H1 (cell line): Measurements from ENCODE around the gene PRPS1. TPM values are rescaled to one million over a fixed set of nuclear protein-coding genes. Genes with fewer than 3 reads are reported as not detected.

Source experiments
- CTCF ChIA-PET: fragments of 300-600 bp; sonication (Branson Sonifier 250); formaldehyde crosslinking; loops from one replicate; lab custom pipeline; 2021; ENCODE audit not compliant: partially characterized antibody; lab: Charles Lee
- POLR2A ChIA-PET: fragments of 300-600 bp; sonication (Branson Sonifier 250); formaldehyde crosslinking; loops from one replicate; lab custom pipeline; 2021; ENCODE audit warnings: inconsistent platforms; ENCODE audit not compliant: partially characterized antibody; lab: Charles Lee
- DNase-seq, 2 experiments: peaks; one replicate each; pipeline versions ENCODE4 v3.0.0 to v3.0.0-alpha.2; 2010 to 2022; ENCODE audit warnings: low spot score in 2 of 2, low read depth in 1 of 2, mixed read lengths in 1 of 2
- FAIRE-seq: peaks from 2 replicates; lab custom pipeline; 2011; peaks lifted over from hg19 to GRCh38; lab: Jason Lieb, UNC
- H2AFZ ChIP-seq: 2 replicates; pipeline ENCODE4 v1.8.1; 2012; ENCODE audit warnings: low read length, inconsistent platforms
- H2AK5ac ChIP-seq: 2 replicates; pipeline ENCODE4 v1.6.1; 2013; ENCODE audit warnings: low read depth, low read length
- H2BK120ac ChIP-seq: replicated peaks from 2 replicates; pipeline ENCODE3; 2013; ENCODE audit warnings: low read depth, low read length, inconsistent platforms
- H2BK12ac ChIP-seq: 2 replicates; pipeline ENCODE4 v1.6.1; 2013; ENCODE audit warnings: low read depth, low read length
- H2BK15ac ChIP-seq: 2 replicates; pipeline ENCODE4 v1.6.1; 2013; ENCODE audit warnings: low read length
- H2BK20ac ChIP-seq: 2 replicates; pipeline ENCODE4 v1.6.1; 2013; ENCODE audit warnings: low read length
- H2BK5ac ChIP-seq: 2 replicates; pipeline ENCODE4 v1.6.1; 2013; ENCODE audit warnings: low read depth, low read length
- H3K14ac ChIP-seq: 2 replicates; pipeline ENCODE4 v1.6.1; 2013; ENCODE audit warnings: inconsistent platforms; ENCODE audit not compliant: insufficient read length
- H3K18ac ChIP-seq: 2 replicates; pipeline ENCODE4 v1.6.1; 2013; ENCODE audit warnings: low read length; ENCODE audit errors: extremely low read depth
- H3K23ac ChIP-seq: 2 replicates; pipeline ENCODE4 v1.6.1; 2013; ENCODE audit warnings: inconsistent platforms; ENCODE audit not compliant: insufficient read length
- H3K23me2 ChIP-seq: 2 replicates; pipeline ENCODE4 v1.6.1; 2013; ENCODE audit warnings: low read depth, low read length
- H3K27ac ChIP-seq: 2 replicates; pipeline ENCODE4 v1.6.1; 2011; ENCODE audit warnings: low read depth, low read length, inconsistent platforms
- H3K27me3 ChIP-seq, 4 experiments: replicated peaks in 1 of 4; 1 replicate in 1 of 4; 2 replicates in 3 of 4; pipeline versions ENCODE4 v1.6.1 to v1.8.1; 2011 to 2013; ENCODE audit warnings: low read length in 3 of 4, mild to moderate bottlenecking in 3 of 4, inconsistent platforms in 2 of 4, mixed read lengths in 2 of 4, moderate library complexity in 1 of 4; ENCODE audit not compliant: control insufficient read depth in 3 of 4, insufficient read depth in 3 of 4; ENCODE audit errors: extremely low read depth in 1 of 4
- H3K36me3 ChIP-seq, 4 experiments: 2 replicates each; pipeline versions ENCODE4 v1.6.1 to v1.8.1; 2011 to 2013; ENCODE audit warnings: mild to moderate bottlenecking in 4 of 4, low read length in 3 of 4, moderate library complexity in 2 of 4, control low read depth in 1 of 4, inconsistent platforms in 1 of 4; ENCODE audit not compliant: insufficient read depth in 4 of 4, control insufficient read depth in 2 of 4
- H3K4ac ChIP-seq: replicated peaks from 2 replicates; pipeline ENCODE3; 2013; ENCODE audit warnings: low read length, low read depth, mixed read lengths, inconsistent platforms; ENCODE audit not compliant: insufficient read length
- H3K4me1 ChIP-seq, 4 experiments: replicated peaks in 1 of 4; 1 replicate in 1 of 4; 2 replicates in 3 of 4; pipeline versions ENCODE4 v1.6.1 to v1.8.1; 2011 to 2013; ENCODE audit warnings: low read length in 3 of 4, inconsistent platforms in 2 of 4, mixed read lengths in 1 of 4; ENCODE audit not compliant: insufficient read depth in 4 of 4, control insufficient read depth in 3 of 4
- H3K4me2 ChIP-seq, 2 experiments: 2 replicates each; pipeline versions ENCODE4 v1.6.1 to v1.8.1; 2011 to 2013; ENCODE audit warnings: low read depth in 2 of 2, low read length in 2 of 2, control low read depth in 1 of 2, inconsistent platforms in 1 of 2, mild to moderate bottlenecking in 1 of 2; ENCODE audit not compliant: insufficient read depth in 1 of 2
- H3K4me3 ChIP-seq, 4 experiments: fragments of 200-600, 300-600 bp in 1 of 4; sonication (generic), shearing (Covaris generic), sonication (Bioruptor Twin) in 1 of 4; 2 replicates each; pipeline versions ENCODE4 v1.5.1 to v1.8.1; 2011 to 2016; ENCODE audit warnings: low read length in 4 of 4, low read depth in 3 of 4, control low read depth in 2 of 4, inconsistent platforms in 2 of 4, mild to moderate bottlenecking in 2 of 4, mixed read lengths in 1 of 4, moderate library complexity in 1 of 4; ENCODE audit not compliant: insufficient read depth in 2 of 4; ENCODE audit errors: extremely low read depth in 1 of 4
- H3K56ac ChIP-seq: replicated peaks from 2 replicates; pipeline ENCODE3; 2013; ENCODE audit warnings: low read depth, mild to moderate bottlenecking, mixed read lengths, low read length, inconsistent platforms; ENCODE audit not compliant: insufficient read length
- H3K79me1 ChIP-seq: 2 replicates; pipeline ENCODE4 v1.6.1; 2013; ENCODE audit warnings: low read depth, low read length, control low read depth
- H3K79me2 ChIP-seq, 2 experiments: 2 replicates each; pipeline versions ENCODE4 v1.6.1 to v1.8.1; 2012 to 2013; ENCODE audit warnings: low read length in 2 of 2, mild to moderate bottlenecking in 2 of 2, inconsistent platforms in 1 of 2; ENCODE audit not compliant: insufficient read depth in 2 of 2, control insufficient read depth in 1 of 2
- H3K9ac ChIP-seq, 4 experiments: replicated peaks in 1 of 4; 1 replicate in 1 of 4; 2 replicates in 3 of 4; pipeline versions ENCODE4 v1.6.1 to v1.8.1; 2011 to 2013; ENCODE audit warnings: low read depth in 3 of 4, low read length in 3 of 4, control low read depth in 2 of 4, mild to moderate bottlenecking in 2 of 4, moderate library complexity in 2 of 4, inconsistent platforms in 1 of 4; ENCODE audit errors: extremely low read depth in 1 of 4
- H3K9me3 ChIP-seq, 2 experiments: 2 replicates each; pipeline versions ENCODE4 v1.6.1 to v1.8.1; 2012 to 2013; ENCODE audit warnings: mild to moderate bottlenecking in 2 of 2, moderate library complexity in 2 of 2, control low read depth in 1 of 2, inconsistent platforms in 1 of 2, low read depth in 1 of 2, low read length in 1 of 2, mixed read lengths in 1 of 2; ENCODE audit not compliant: insufficient read depth in 2 of 2
- H4K20me1 ChIP-seq, 2 experiments: replicated peaks in 1 of 2; 2 replicates each; pipeline versions ENCODE3 to v1.8.1; 2011 to 2013; ENCODE audit warnings: inconsistent platforms in 2 of 2, low read length in 2 of 2, mild to moderate bottlenecking in 1 of 2; ENCODE audit not compliant: insufficient read depth in 2 of 2, control insufficient read depth in 1 of 2
- H4K5ac ChIP-seq: 2 replicates; pipeline ENCODE4 v1.6.1; 2013; ENCODE audit warnings: low read length, low read depth, mixed read lengths, inconsistent platforms; ENCODE audit not compliant: insufficient read length
- H4K8ac ChIP-seq: 2 replicates; pipeline ENCODE4 v1.8.0; 2013; ENCODE audit warnings: mild to moderate bottlenecking, moderate library complexity, low read length, inconsistent platforms; ENCODE audit not compliant: insufficient read depth; ENCODE audit errors: extremely low read depth
- H4K91ac ChIP-seq: replicated peaks from 2 replicates; pipeline ENCODE3; 2013; ENCODE audit warnings: low read length, mixed read lengths, inconsistent platforms; ENCODE audit not compliant: insufficient read length
- CBX8 ChIP-seq: fragments of 300-800, 300-1000 bp; sonication (generic); IDR thresholded peaks from 2 replicates; pipeline ENCODE4 v1.7.1; 2016; ENCODE audit warnings: low read depth, low read length, borderline replicate concordance
- CHD1 ChIP-seq: IDR thresholded peaks from 2 replicates; pipeline ENCODE4 v1.6.1; 2012; ENCODE audit warnings: low read depth, low read length, improper control_type of control experiment
- CHD2 ChIP-seq: IDR thresholded peaks from 2 replicates; pipeline ENCODE4 v1.6.1; 2012; ENCODE audit warnings: low read length, improper control_type of control experiment
- HDAC2 ChIP-seq, 2 experiments: fragments of 300-600 bp in 1 of 2; sonication (generic) in 1 of 2; IDR thresholded peaks; 2 replicates each; pipeline ENCODE4 v1.6.1; 2011 to 2012; ENCODE audit warnings: low read depth in 2 of 2, low read length in 2 of 2, mild to moderate bottlenecking in 2 of 2, moderate library complexity in 2 of 2, borderline replicate concordance in 1 of 2, inconsistent platforms in 1 of 2
- KDM4A ChIP-seq: IDR thresholded peaks from one replicate; pipeline ENCODE4 v1.7.1; 2012; ENCODE audit warnings: low read depth, mild to moderate bottlenecking, moderate library complexity, low read length, inconsistent platforms; ENCODE audit not compliant: severe bottlenecking
- POLR2A ChIP-seq, 2 experiments: IDR thresholded peaks; 1 replicate in 1 of 2; 2 replicates in 1 of 2; pipeline ENCODE4 v1.6.1; 2011; ENCODE audit warnings: low read depth in 2 of 2, low read length in 2 of 2, mild to moderate bottlenecking in 2 of 2; ENCODE audit errors: control extremely low read depth in 1 of 2
- RAD21 ChIP-seq, 2 experiments: IDR thresholded peaks in 1 of 2; conservative IDR thresholded peaks in 1 of 2; 2 replicates each; pipeline ENCODE4 v1.6.1; 2011; ENCODE audit warnings: low read depth in 2 of 2, low read length in 2 of 2, improper control_type of control experiment in 1 of 2, inconsistent platforms in 1 of 2, mild to moderate bottlenecking in 1 of 2, moderate library complexity in 1 of 2
- RFX5 ChIP-seq: IDR thresholded peaks from 2 replicates; pipeline ENCODE4 v1.6.1; 2011; ENCODE audit warnings: low read depth, low read length, improper control_type of control experiment, borderline replicate concordance
- SAP30 ChIP-seq: fragments of 300-600 bp; sonication (generic); IDR thresholded peaks from 2 replicates; pipeline ENCODE4 v1.7.1; 2012; ENCODE audit warnings: low read length, moderate library complexity, mild to moderate bottlenecking, inconsistent platforms; ENCODE audit not compliant: insufficient read depth, insufficient replicate concordance
- SP2 ChIP-seq: IDR thresholded peaks from 2 replicates; pipeline ENCODE4 v1.6.1; 2012; ENCODE audit warnings: mild to moderate bottlenecking, low read length, inconsistent platforms
- SP4 ChIP-seq: IDR thresholded peaks from 2 replicates; pipeline ENCODE4 v1.6.1; 2012; ENCODE audit warnings: low read length, inconsistent platforms
- TBP ChIP-seq: IDR thresholded peaks from 2 replicates; pipeline ENCODE4 v1.6.1; 2011; ENCODE audit warnings: low read depth, low read length, improper control_type of control experiment
- WGBS, 2 experiments: shearing (Covaris generic) in 1 of 2; methylation state at CpG; one replicate each; pipeline versions ENCODE4 v1.1.6 to v1.1.7; 2013 to 2015; ENCODE audit warnings: low lambda C conversion rate in 2 of 2, mixed read lengths in 2 of 2, inconsistent platforms in 1 of 2, low coverage in 1 of 2, missing lambda C conversion rate in 1 of 2; ENCODE audit not compliant: insufficient replicate concordance in 2 of 2, insufficient coverage in 1 of 2, insufficient read length in 1 of 2; ENCODE audit errors: extremely low coverage in 1 of 2, missing lambda C conversion rate in 1 of 2; 5-methylcytosine and 5-hydroxymethylcytosine counted together
- polyA plus RNA-seq, 7 experiments: library from polyadenylated mRNA; depleted of rRNA in 3 of 7; stranded (reverse) in 5 of 7; unstranded in 2 of 7; fragments of >200 nt in 5 of 7; fragments of 200-250 nt in 2 of 7; gene quantifications; 1 replicate in 5 of 7; 2 replicates in 1 of 7; 4 replicates in 1 of 7; pipeline versions ENCODE4 v1.2.1 to v1.2.3, GENCODE V29; 2011 to 2013; ENCODE audit warnings: missing spikeins in 2 of 7, mixed read lengths in 2 of 7
- total RNA-seq: library from RNA; stranded (reverse); fragmentation: NEBNext Ultra II Directional; extraction: Animal tissue kit (Norgen Biotek cat#: 25700); gene quantifications from 2 replicates; pipeline ENCODE4 v1.2.1, GENCODE V29; 2021

The PRPS1 gene
- total and polyA plus RNA-seq, 2 of the 8 experiments (the other 6 are each of a cell fraction or from before 2014, with no cell fraction given), result 90.1 to 110 TPM

- Histone ChIP-seq H3K9ac (no peak overlapping the region), H3K79me1 (no peaks in the 10 kb centered on the region), H2BK20ac (no peak overlapping the region), H2BK12ac (no peak overlapping the region), H3K23me2 (no peaks in the 10 kb centered on the region), H3K14ac (no peak overlapping the region), H4K8ac (no peak overlapping the region), H3K27ac (no peak overlapping the region), H3K23ac (no peak overlapping the region), H3K4me2 (peak overlapping the region in 1 of 2 experiments; percentile 51; a peak in 1 of 4 replicates), H3K27me3 (no peaks in the 10 kb centered on the region), H2BK5ac (no peak overlapping the region), H2AK5ac (no peak overlapping the region), H3K4ac (no peak overlapping the region), H4K20me1 (no peaks in the 10 kb centered on the region), H3K18ac (no peak overlapping the region), H3K56ac (no peak overlapping the region), H3K4me1 (peaks cover 0 to 7% (median 1%) of the 10 kb centered on the region in 4 experiments; a peak in 4 of 7 replicates), H2BK15ac (no peak overlapping the region), H4K5ac (no peak overlapping the region), H2AFZ (no peak overlapping the region), H2BK120ac (no peak overlapping the region), H3K4me3 (0 out of 8 replicates have a peak overlapping the region, but pooled peaks of 1 of the 4 experiments have one; percentile 21), H3K79me2 (no peaks in the 10 kb centered on the region), H3K9me3 (no peaks in the 10 kb centered on the region), H4K91ac (no peak overlapping the region), H3K36me3 (no peaks in the 10 kb centered on the region)
- DNase-seq (no peak), FAIRE-seq (no peak)
- CTCF ChIA-PET, result interaction anchor here (0.6 to 29.5 kb wide), 31 partner anchors 9 to 891 kb away, joined by 3 to 325 read pairs (median 6); partner anchors contain the start of genes NCBP2L and TSC22D3
- WGBS, 2 experiments, result 83% methylated on average over 4 of the region's 6 CpGs; no CpG with 5 or more reads in 1 of the 2 experiments
- POLR2A ChIA-PET, result interaction anchor here (1.2 to 2.0 kb wide), 5 partner anchors 10 to 104 kb away, joined by 3 to 13 read pairs (median 3); partner anchors contain the start of gene NCBP2L
- TF ChIP-seq CHD2 (no peak), SP4 (no peak), HDAC2 (IDR thresholded peaks at IDR 0.05; ENCODE audit: borderline replicate concordance in 1 of 2, low read depth in 2 of 2, low read length in 2 of 2) (no peak), SP2 (no peak), TBP (no peak), SAP30 (no peak), RAD21 (IDR thresholded peaks at IDR 0.05 in 1 of 2, conservative IDR thresholded peaks at IDR 0.05 in 1 of 2; ENCODE audit: low read depth in 2 of 2, low read length in 2 of 2) (no peak), KDM4A (no peak), CHD1 (no peak), RFX5 (no peak), POLR2A (IDR thresholded peaks at IDR 0.05; ENCODE audit: control extremely low read depth in 1 of 2, low read depth in 2 of 2, low read length in 2 of 2) (no peak), CBX8 (no peak)
Measured at GRCh38 chrX:107673431-107673830, 45.1 kb downstream of the PRPS1 start.
